NCI-H510A (cell line): ENCODE results near the gene ZSCAN5B.

Experiments
- DNase-seq: peaks from one replicate; lab custom pipeline; 2025; lab: John Stamatoyannopoulos, UW

Gene ZSCAN5B

DNA sequence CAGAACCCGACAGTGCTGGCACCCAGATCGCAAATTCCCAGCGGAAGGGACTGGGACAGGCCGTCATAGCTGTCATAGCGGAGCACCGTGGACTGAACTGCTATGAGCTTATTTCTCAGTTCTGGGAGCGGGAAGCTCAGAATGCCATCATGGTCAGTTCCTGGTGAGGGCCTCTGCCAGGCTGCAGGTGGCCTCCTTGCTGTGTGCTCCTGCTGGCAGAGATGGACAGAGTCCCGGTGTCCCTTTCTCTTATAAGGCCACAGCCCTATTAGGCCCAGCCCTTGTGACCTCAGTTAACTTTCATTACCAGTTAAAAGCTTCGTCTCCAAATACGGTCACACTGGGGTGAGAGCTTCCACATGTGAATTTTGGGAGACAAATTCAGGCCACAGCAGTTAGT, 51.9 kb downstream of the ZSCAN5B start:
- DNase-seq = no peak

DNA sequence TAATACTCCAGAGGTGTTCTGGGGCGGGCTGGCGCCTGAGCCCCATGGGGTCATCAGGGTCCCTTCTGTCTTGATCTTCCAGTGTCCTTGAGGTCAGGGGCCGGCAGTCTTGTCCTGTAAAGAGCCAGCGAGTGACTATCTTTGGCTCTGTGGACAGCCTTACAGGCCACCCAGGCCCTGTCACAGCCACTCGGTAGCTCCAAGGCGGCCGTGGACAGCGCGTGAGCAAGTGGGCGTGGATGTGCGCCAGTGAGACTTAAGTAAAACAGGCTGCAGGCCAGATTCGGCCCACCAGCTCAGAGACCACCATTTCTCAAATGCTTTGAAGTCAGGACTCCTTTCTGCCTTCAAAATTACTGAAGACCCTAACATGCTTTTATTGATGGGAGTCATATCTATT, 52.8 kb downstream of the ZSCAN5B start:
- DNase-seq = no peak

DNA sequence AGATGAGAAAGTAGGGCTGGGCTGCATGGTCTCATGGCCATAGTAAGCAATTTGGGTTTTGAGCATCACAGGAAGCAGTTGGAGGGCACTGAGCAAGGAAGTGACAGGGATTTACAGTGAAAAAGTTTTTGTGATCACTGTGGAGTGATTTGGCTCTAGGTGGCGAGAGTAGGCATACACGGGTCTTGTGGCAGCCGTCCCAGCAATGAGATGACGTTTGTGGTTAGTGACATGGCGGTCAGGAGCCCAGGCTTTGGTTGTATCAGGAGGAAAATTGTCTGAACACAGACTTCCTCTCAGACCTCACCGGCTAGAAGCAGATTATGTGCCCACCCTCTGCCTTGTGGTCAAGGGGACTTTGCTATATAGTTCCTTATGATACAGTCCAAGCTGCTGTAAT, 53.2 kb downstream of the ZSCAN5B start:
- DNase-seq = no peak

DNA sequence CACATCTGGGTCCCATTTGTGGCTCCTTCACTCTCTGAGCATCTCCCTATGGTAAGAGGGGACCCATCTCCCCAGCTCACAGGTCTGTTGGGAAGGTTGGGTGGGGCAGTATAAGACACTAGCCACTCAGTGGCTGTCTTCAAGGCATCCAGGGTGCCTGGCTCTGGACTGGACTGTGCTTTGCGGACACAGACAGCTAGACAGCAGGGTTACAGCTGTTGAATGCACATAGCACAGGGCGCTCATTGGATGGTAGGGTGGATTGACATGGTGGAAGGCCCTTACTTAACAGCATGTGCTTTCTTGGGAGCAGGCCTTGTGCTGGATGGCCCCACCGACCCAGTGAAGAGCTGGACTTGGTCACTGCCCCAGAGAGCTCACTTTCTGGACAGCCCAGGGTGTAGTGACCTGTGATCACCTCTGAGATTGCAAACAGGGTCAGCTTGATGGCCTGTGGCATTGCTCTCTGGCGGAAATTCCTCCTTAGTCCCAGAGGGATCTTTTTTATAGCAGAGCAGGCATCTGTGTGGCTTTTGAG, 54.6 kb downstream of the ZSCAN5B start:
- DNase-seq = no peak

DNA sequence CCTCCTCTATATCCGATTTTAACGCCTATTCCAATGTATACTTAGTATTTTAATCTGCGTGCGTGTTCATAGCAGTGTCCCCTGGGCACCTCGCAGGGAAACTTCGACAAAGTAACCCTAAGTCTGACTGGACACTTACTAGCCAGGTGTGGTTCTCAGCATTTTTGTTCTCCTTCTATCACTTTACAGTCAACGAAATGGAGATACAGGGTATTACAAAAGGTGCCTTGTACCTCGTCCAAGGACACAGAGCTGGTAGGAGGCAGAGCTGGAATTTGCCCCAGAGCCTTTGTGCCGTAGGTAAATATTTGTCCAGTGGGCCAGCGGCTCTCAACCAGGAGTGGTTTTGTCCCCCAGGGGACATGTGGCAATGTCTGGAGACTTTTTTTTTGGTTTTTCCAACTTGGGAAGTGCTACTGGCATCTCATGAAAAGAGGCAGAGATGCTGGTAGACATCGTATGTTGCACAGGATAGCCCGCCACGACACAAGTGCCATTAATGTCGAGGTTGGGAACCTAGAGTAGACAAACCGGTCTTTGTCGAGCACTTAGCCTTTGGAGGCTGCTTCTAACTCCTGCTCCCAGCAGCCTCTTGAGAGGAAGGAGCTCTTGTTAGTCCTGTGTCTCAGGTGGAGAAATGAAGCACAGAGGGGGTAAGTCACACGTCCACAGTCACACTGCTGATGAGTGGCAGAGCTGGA, 55.3 kb downstream of the ZSCAN5B start:
- peak; percentile 80 for DNase-seq

DNA sequence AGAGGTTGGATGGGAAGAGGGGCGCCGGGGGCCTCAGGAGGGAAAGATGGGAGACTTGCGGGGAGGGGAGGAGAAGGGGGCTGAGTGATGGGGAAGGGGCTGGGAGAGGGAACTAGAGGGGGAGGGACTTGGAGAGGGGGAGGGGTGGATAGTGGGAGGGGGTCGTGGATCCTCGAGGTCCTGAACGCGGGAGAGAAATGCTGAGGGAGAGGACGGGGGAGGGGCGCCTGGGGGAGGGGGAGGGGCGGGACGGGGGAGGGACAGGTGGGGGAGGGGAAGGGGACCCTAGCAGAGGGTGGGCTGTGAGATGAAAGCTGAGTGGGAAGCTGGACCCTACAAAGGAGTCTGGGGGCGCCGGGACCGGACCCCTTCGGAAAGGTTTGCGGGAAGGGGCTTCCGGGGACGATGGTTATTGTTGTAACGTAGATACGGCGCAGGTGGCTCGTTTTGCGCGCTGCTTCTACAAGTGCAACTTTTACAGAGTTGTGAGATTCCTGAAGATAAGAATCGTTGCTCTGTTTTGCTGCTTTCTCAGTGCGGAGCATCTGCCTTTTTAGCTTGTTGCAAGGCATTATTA, 56.1 kb downstream of the ZSCAN5B start:
- DNase-seq = no peak

DNA sequence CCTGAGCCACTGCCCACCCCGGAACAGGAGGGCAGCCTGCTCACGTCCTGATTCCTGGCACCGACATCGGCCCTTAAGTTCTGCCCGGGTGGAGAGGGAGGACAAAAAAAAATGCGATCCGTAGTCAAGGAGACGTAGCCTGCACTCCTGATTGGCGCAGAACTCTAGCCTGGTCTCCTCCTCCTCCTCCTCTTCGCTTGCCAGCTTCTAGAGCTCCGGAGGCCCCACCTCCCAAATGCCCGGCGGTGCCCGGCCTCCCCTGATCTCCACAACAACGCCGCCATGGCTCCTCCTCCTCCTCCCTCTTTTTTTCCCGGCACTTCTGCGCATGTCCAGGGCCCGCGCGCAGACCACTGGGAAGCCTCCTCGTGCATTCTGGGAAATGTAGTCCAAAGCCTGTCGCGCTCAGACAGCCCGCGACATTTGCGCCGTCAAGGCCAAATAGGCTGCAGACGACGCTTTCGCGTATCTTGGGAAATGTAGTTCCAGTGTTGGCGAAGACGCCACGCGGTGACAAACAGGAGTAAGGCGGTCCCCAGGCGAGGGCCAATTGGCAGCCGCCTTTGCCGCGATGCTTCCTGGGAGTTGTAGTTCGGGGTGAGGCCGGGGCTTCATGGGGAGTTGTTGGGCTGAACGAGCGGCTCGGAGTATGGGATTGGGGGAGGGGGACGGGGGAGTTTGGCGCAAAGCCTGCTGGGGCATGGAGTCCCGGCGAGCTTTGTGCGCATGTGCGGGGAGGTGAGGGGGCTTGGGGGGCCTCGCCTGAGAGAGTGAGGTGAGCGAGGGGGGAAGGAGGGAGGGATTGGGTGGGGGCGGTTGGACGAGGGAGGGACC, 56.8 kb downstream of the ZSCAN5B start, which contains the start of gene ZNF444:
Gene ZNF444 (plus strand): TSS at position 705 of the 834 bp plus-strand sequence. CDS start 5,625 bp downstream, outside the sequence.
- DNase-seq = peak; percentile 98

DNA sequence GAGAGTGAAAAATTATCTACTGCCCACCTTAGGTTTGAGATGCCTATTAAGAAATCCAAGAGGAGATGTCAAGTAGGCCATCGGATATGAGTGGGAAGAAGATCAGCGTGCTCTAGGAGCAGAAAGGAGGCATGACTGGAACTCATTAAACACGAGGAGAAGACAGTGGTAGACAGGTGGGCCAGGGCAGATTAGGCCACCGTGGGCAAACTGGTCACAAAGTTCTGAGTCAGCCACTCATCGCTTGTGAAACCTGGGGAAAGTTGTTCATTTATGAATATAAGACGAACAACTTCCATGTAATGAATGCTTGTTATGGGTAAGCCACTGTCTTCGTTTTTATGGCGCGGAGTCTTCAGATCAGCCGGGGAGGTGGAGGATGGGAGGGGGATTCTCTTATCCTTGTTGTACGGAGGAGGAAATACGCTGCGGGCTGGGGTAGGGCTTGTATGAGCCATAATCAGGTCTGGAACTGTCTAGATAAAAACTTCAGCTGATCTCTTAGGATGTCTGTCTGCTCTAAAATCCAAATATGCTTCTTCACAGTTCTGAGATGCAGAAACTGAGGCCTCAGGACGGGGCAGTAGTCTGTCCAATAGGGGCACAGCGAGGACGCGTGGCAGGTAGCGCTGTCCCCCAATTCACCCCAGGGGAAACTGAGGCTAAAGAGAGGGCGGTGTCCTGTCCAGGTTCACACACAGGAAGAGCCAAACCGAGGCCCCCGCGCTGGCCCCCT, 57.6 kb downstream of the ZSCAN5B start:
- DNase-seq = no peak
